HCT116 (cell line): ENCODE results near the gene KIF3C. TPM values are rescaled to one million over a fixed set of nuclear protein-coding genes. Genes with fewer than 3 reads are reported as not detected.

Source experiments
- ATAC-seq: fragments of 200-7000 bp; cut with Tn5 transposase; 2 replicates; pipeline ENCODE4 v1.9.1; 2020; ENCODE audit warnings: mild to moderate bottlenecking, moderate library complexity
- BruUV-seq: library from RNA; stranded (reverse); fragments of 400-500 nt; replicated peaks from 2 replicates; lab custom pipeline; 2021; lab: Mats Ljungman, UMichigan
- CTCF ChIA-PET: fragments of 300-600 bp; sonication (Branson Sonifier 250); formaldehyde crosslinking; loops from one replicate; lab custom pipeline; 2021; ENCODE audit warnings: antibody characterized with exemption; lab: Charles Lee
- POLR2A ChIA-PET: fragments of 300-600, 350-600 bp; sonication (Branson Sonifier 250); formaldehyde crosslinking; loops from one replicate; lab custom pipeline; 2021; ENCODE audit warnings: antibody characterized with exemption; lab: Charles Lee
- RAD21 ChIA-PET, 2 experiments: fragments of 300-600 bp; sonication (Branson Sonifier 250); formaldehyde crosslinking; loops; one replicate each; lab custom pipeline; 2023; ENCODE audit warnings: low total read pairs in 2 of 2; ENCODE audit not compliant: uncharacterized antibody in 2 of 2, unreplicated experiment in 2 of 2, low non-redundant PET in 1 of 2; lab: Charles Lee
- DNase-seq: peaks from one replicate; pipeline ENCODE4 v3.0.0-alpha.2; 2010; ENCODE audit warnings: low read depth, low spot score
- H2AFZ ChIP-seq: fragments of 200-600 bp; shearing (Covaris generic), sonication (generic); 2 replicates; pipeline ENCODE4 v1.6.1; 2017; ENCODE audit warnings: low read depth, mixed run types, mixed read lengths, antibody characterized with exemption, low read length; ENCODE audit not compliant: poor library complexity, severe bottlenecking
- H3K27ac ChIP-seq: 2 replicates; pipeline ENCODE4 v1.5.1; 2012; ENCODE audit warnings: low read depth, low read length
- H3K27me3 ChIP-seq: fragments of 200-600 bp; sonication (generic); 2 replicates; pipeline ENCODE4 v1.6.1; 2016; ENCODE audit warnings: mixed run types, low read length, mixed read lengths; ENCODE audit not compliant: insufficient read depth
- H3K36me3 ChIP-seq, 2 experiments: fragments of 200-500 bp in 1 of 2; fragments of 200-600 bp in 1 of 2; sonication (Bioruptor generic) in 1 of 2; sonication (generic) in 1 of 2; 2 replicates each; pipeline versions ENCODE4 v1.5.1 to v1.6.1; 2014 to 2016; ENCODE audit warnings: low read length in 2 of 2, inconsistent platforms in 1 of 2, mixed read lengths in 1 of 2, mixed run types in 1 of 2; ENCODE audit not compliant: insufficient read depth in 2 of 2, control insufficient read depth in 1 of 2
- H3K4me1 ChIP-seq, 2 experiments: fragments of 200-600 bp in 1 of 2; sonication (generic) in 1 of 2; 2 replicates each; pipeline versions ENCODE4 v1.5.1 to v1.6.1; 2012 to 2017; ENCODE audit warnings: low read length in 2 of 2, inconsistent platforms in 1 of 2, mild to moderate bottlenecking in 1 of 2, mixed read lengths in 1 of 2, mixed run types in 1 of 2, moderate library complexity in 1 of 2; ENCODE audit not compliant: insufficient read depth in 2 of 2, control insufficient read depth in 1 of 2
- H3K4me2 ChIP-seq: fragments of 200-600 bp; sonication (generic); 2 replicates; pipeline ENCODE4 v1.6.1; 2017; ENCODE audit warnings: mixed run types, low read length, mixed read lengths
- H3K4me3 ChIP-seq, 2 experiments: fragments of 200-600 bp in 1 of 2; sonication (generic) in 1 of 2; replicated peaks in 1 of 2; 2 replicates each; pipeline ENCODE4 v1.5.1; 2011 to 2016; ENCODE audit warnings: low read length in 2 of 2, control low read depth in 1 of 2, low read depth in 1 of 2, mild to moderate bottlenecking in 1 of 2, mixed read lengths in 1 of 2, mixed run types in 1 of 2
- H3K79me2 ChIP-seq: fragments of 200-600 bp; sonication (generic); 2 replicates; pipeline ENCODE4 v1.6.1; 2017; ENCODE audit warnings: mild to moderate bottlenecking, mixed run types, low read length, moderate library complexity, mixed read lengths; ENCODE audit not compliant: insufficient read depth
- H3K9ac ChIP-seq: fragments of 200-600 bp; sonication (generic); 2 replicates; pipeline ENCODE4 v1.6.1; 2016; ENCODE audit warnings: low read length, mixed read lengths
- H3K9me2 ChIP-seq: fragments of 200-600 bp; sonication (generic), shearing (Covaris generic); 2 replicates; pipeline ENCODE4 v1.6.1; 2017; ENCODE audit warnings: mixed run types, mild to moderate bottlenecking, moderate library complexity; ENCODE audit not compliant: insufficient read depth
- H3K9me3 ChIP-seq, 2 experiments: fragments of 200-500 bp in 1 of 2; fragments of 200-600 bp in 1 of 2; sonication (Bioruptor generic) in 1 of 2; sonication (generic) in 1 of 2; 2 replicates each; pipeline ENCODE4 v1.6.1; 2014 to 2017; ENCODE audit warnings: low read length in 2 of 2, mixed read lengths in 2 of 2, inconsistent platforms in 1 of 2, low read depth in 1 of 2, mild to moderate bottlenecking in 1 of 2, mixed run types in 1 of 2, moderate library complexity in 1 of 2; ENCODE audit not compliant: control insufficient read depth in 1 of 2, insufficient read depth in 1 of 2
- H4K20me1 ChIP-seq: fragments of 200-600 bp; sonication (generic), shearing (Covaris generic); 2 replicates; pipeline ENCODE4 v1.6.1; 2017; ENCODE audit warnings: mixed run types, mild to moderate bottlenecking, moderate library complexity; ENCODE audit not compliant: insufficient read depth
- ATF3 ChIP-seq: IDR thresholded peaks from 2 replicates; pipeline ENCODE4 v1.6.1; 2012
- CBX3 ChIP-seq: IDR thresholded peaks from 2 replicates; pipeline ENCODE4 v1.6.1; 2012; ENCODE audit warnings: low read depth
- CEBPB ChIP-seq: IDR thresholded peaks from 2 replicates; pipeline ENCODE4 v1.6.1; 2012; ENCODE audit warnings: low read depth
- EGR1 ChIP-seq: IDR thresholded peaks from 2 replicates; pipeline ENCODE4 v1.6.1; 2012; ENCODE audit warnings: low read depth
- ELF1 ChIP-seq: IDR thresholded peaks from 2 replicates; pipeline ENCODE4 v1.6.1; 2012; ENCODE audit warnings: low read depth, borderline replicate concordance
- EZH2 ChIP-seq: fragments of 200-600 bp; sonication (generic); IDR thresholded peaks from 2 replicates; pipeline ENCODE4 v1.6.1; 2017; ENCODE audit warnings: antibody characterized with exemption, mixed run types
- EZH2phosphoT487 ChIP-seq: fragments of 200-600 bp; IDR thresholded peaks from 2 replicates; pipeline ENCODE4 v1.6.1; 2018; ENCODE audit warnings: antibody characterized with exemption, borderline replicate concordance
- FOSL1 ChIP-seq: IDR thresholded peaks from 2 replicates; pipeline ENCODE4 v1.6.1; 2012; ENCODE audit warnings: low read depth
- JUND ChIP-seq: IDR thresholded peaks from 2 replicates; pipeline ENCODE4 v1.6.1; 2012
- POLR2A ChIP-seq: IDR thresholded peaks from 2 replicates; pipeline ENCODE4 v1.7.0; 2011; ENCODE audit warnings: borderline replicate concordance; ENCODE audit not compliant: insufficient read depth, insufficient read length; ENCODE audit errors: extremely low read depth
- POLR2AphosphoS5 ChIP-seq: IDR thresholded peaks from 2 replicates; pipeline ENCODE4 v1.6.1; 2011; ENCODE audit warnings: mild to moderate bottlenecking, low read depth, low read length, moderate library complexity
- REST ChIP-seq: IDR thresholded peaks from 2 replicates; pipeline ENCODE4 v1.6.1; 2012; ENCODE audit warnings: low read depth
- SIN3A ChIP-seq: IDR thresholded peaks from 2 replicates; pipeline ENCODE4 v1.6.1; 2012; ENCODE audit warnings: low read depth
- SP1 ChIP-seq: IDR thresholded peaks from 2 replicates; pipeline ENCODE4 v1.6.1; 2012; ENCODE audit warnings: low read depth
- SRF ChIP-seq: IDR thresholded peaks from 2 replicates; pipeline ENCODE4 v1.6.1; 2012; ENCODE audit warnings: low read depth
- TCF7L2 ChIP-seq: IDR thresholded peaks from 2 replicates; pipeline ENCODE4 v1.7.0; 2011; ENCODE audit warnings: borderline replicate concordance, inconsistent platforms; ENCODE audit not compliant: insufficient read depth, insufficient read length; ENCODE audit errors: extremely low read depth
- ZBTB33 ChIP-seq: IDR thresholded peaks from 2 replicates; pipeline ENCODE4 v1.6.1; 2011; ENCODE audit warnings: mild to moderate bottlenecking, low read length, moderate library complexity; ENCODE audit not compliant: insufficient replicate concordance; ENCODE audit errors: extremely low read depth
- ZFX ChIP-seq: fragments of 450-650 bp; IDR thresholded peaks from 2 replicates; pipeline ENCODE4 v1.6.1; 2017
- ZNF274 ChIP-seq: fragments of 200-500 bp; sonication (Bioruptor generic); IDR thresholded peaks from 2 replicates; pipeline ENCODE4 v1.6.1; 2014; ENCODE audit warnings: mild to moderate bottlenecking, low read depth, low read length, inconsistent platforms
- intact Hi-C: fragments of 100-400 bp; cut with micrococcal nuclease; formaldehyde crosslinking; loops from 2 replicates; pipeline ENCODE4 v1.10.0; 2022
- total RNA-seq: library from RNA; stranded (reverse); gene quantifications from one replicate; pipeline ENCODE4 v1.2.1, GENCODE V29; 2021; ENCODE audit not compliant: unreplicated experiment

Gene KIF3C
- total RNA-seq, 1 experiment from 2014 or later, result 5.4 TPM

GRCh38 chr2:25955036-25955435, 27.3 kb downstream of the KIF3C start:
- Histone ChIP-seq H3K4me3 (no peak overlapping the region), H3K4me2 (no peak overlapping the region), H3K9me2 (no peaks in the 10 kb centered on the region), H3K4me1 (peaks cover 0 to 12% of the 10 kb centered on the region in 2 experiments; a peak in 1 of 4 replicates), H3K79me2 (no peaks in the 10 kb centered on the region), H2AFZ (no peak overlapping the region), H3K36me3 (no peaks in the 10 kb centered on the region), H3K27me3 (no peaks in the 10 kb centered on the region), H4K20me1 (no peaks in the 10 kb centered on the region), H3K9me3 (no peaks in the 10 kb centered on the region), H3K9ac (no peak overlapping the region), H3K27ac (no peak overlapping the region)
- CTCF ChIA-PET, result interaction anchor here (1.4 kb wide), 1 partner anchor 189 kb away, joined by 3 read pairs; no protein-coding TSS in a partner anchor
- RAD21 ChIA-PET, result no interaction called here
- BruUV-seq, result no TSS peak
- ATAC-seq (no peak), DNase-seq (no peak)
- TF ChIP-seq ZBTB33 (no peak), ELF1 (no peak), ZFX (no peak), POLR2AphosphoS5 (no peak), TCF7L2 (no peak), EZH2phosphoT487 (no peak), FOSL1 (no peak), REST (no peak), SRF (no peak), JUND (no peak), CEBPB (no peak), ZNF274 (no peak), EGR1 (no peak), EZH2 (no peak), SP1 (no peak), POLR2A (no peak), CBX3 (no peak), SIN3A (no peak), ATF3 (no peak)
- intact Hi-C loops, result loop anchor here (10.0 kb wide), 1 partner anchor 620 kb away; no protein-coding TSS in a partner anchor
- POLR2A ChIA-PET, result no interaction called here
